ENCODE measurements around the gene CFAP210. TPM values are rescaled to one million over a fixed set of nuclear protein-coding genes. Genes with fewer than 3 reads are reported as not detected.
"Not testable (repeated sequence)": the region's sequence is repeated elsewhere in the genome, so short reads cannot be mapped to it uniquely, and the experiment has no call there.

Gene CFAP210
- total RNA-seq, 1 donor from 2014 or later = 1.9 TPM

DNA sequence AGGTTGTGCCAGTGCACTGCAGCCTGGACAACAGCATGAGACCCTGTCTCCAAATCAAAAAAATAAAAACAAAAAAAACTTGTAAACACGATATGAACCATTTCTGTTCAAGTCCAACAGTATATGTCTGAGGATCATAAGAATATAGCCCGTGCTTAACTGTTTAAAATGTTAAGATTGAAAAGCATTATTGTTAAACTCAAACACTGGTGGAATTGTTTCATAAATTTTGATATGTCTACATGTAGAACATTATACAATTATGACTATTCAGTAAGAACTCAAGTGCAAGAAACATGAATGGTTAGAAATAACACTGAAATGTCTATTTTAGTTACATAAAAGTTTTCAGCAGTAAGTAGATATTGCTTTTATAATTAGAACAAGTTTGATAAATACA is 80.3 kb downstream of the CFAP210 start:
- DNase-seq = no peak

- no peak for DNase-seq
Observed at GRCh38 chr2:169609264-169609663, 84.9 kb downstream of the CFAP210 start.

DNA sequence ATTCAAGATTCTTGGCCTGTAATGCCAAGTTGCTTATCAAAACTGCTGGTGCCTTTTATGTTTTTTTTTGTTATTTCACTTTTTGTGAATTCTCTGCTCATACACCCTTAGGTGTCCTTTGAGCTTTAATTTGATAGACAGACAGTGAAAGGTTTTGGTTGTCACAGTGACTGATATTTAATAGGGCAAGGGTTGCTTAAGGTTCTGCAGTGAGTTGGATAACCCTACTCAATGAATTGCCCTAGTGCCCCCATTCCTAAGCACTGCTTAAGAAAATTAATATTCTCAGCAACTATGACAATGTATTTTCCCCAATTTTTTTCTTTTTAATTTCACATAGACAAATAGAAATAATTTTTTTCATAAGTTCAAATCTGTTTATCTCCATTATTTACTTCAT is 94.6 kb downstream of the CFAP210 start:
- no peak for DNase-seq

GRCh38 chr2:169598982-169599381 is 95.2 kb downstream of the CFAP210 start:
- DNase-seq = no peak

DNA sequence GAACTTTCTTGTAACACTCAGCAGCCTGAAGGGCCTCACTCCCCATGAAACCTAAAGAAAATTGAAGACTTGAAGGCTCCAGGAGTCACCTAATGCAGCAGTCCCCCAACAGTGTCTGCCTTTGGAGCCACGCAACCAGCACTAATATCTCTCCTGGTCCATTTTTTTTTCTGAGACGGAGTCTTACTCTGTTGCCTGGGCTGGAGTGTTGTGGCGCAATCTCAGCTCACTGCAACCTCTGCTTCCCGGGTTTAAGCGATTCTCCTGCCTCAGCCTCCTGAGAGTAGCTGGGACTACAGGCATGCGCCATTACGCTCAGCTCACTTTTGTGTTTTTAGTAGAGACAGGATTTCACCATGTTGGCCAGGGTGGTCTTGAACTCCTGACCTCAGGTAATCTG is 97.7 kb downstream of the CFAP210 start:
- not testable (repeated sequence) for DNase-seq

Small RNAs within 50 kb of the gene (small RNA-seq; reads per million reads assigned to genes)
- not detected for gene RF00432

Other genes with a start within 250 kb of the CFAP210 start
- gene BBS5, start 214.9 kb downstream of the CFAP210 start, total RNA-seq = 20.0 TPM
- gene KLHL41, start 184.7 kb downstream of the CFAP210 start, total RNA-seq = 4.1 TPM
- gene FASTKD1, start 120.5 kb downstream of the CFAP210 start, total RNA-seq = 81.6 TPM
- gene PPIG, start 110.1 kb downstream of the CFAP210 start, total RNA-seq = 54.9 TPM
- 14.5 TPM for gene PHOSPHO2, start 64 bp upstream of the CFAP210 start, total RNA-seq
- gene KLHL23, start 39.4 kb upstream of the CFAP210 start, total RNA-seq = 175 TPM
- gene SSB, start 104.5 kb upstream of the CFAP210 start, total RNA-seq = 88.1 TPM
- gene METTL5, start 130.5 kb upstream of the CFAP210 start, total RNA-seq = 37.1 TPM
- 135 TPM for gene UBR3, start 133.0 kb upstream of the CFAP210 start, total RNA-seq